Effector memory CD8-positive, alpha-beta T cell (primary cell): ENCODE results near the gene URB2.

Source experiments
- ATAC-seq: fragments of 150-1000 bp; cut with Tn5 transposase; replicated peaks from 2 replicates; pipeline ENCODE4 v1.10.0; 2021; ENCODE audit warnings: mild to moderate bottlenecking, moderate library complexity
- DNase-seq, 3 experiments: peaks; one replicate each; pipeline ENCODE4 v3.0.0; 2021
- H3K27ac Mint-ChIP-seq, 2 donors: one replicate each; pipeline ENCODE4 v1.8.0; 2022; ENCODE audit warnings: mild to moderate bottlenecking in 2 of 2, mixed read lengths in 2 of 2, moderate library complexity in 2 of 2
- H3K27me3 Mint-ChIP-seq, 2 donors: one replicate each; pipeline ENCODE4 v1.8.0; 2022; ENCODE audit warnings: mixed read lengths in 2 of 2
- H3K36me3 Mint-ChIP-seq: one replicate; pipeline ENCODE4 v1.8.0; 2022; ENCODE audit warnings: mild to moderate bottlenecking, moderate library complexity, mixed read lengths; ENCODE audit not compliant: insufficient read depth
- H3K4me1 Mint-ChIP-seq, 2 donors: one replicate each; pipeline ENCODE4 v1.8.0; 2022; ENCODE audit warnings: low read depth in 2 of 2, mixed read lengths in 2 of 2
- H3K4me3 Mint-ChIP-seq, 2 donors: one replicate each; pipeline ENCODE4 v1.8.0; 2022; ENCODE audit warnings: mild to moderate bottlenecking in 2 of 2, mixed read lengths in 2 of 2, moderate library complexity in 2 of 2
- H3K9me3 Mint-ChIP-seq, 2 donors: one replicate each; pipeline ENCODE4 v1.8.0; 2022; ENCODE audit warnings: mixed read lengths in 2 of 2

Gene URB2

DNA sequence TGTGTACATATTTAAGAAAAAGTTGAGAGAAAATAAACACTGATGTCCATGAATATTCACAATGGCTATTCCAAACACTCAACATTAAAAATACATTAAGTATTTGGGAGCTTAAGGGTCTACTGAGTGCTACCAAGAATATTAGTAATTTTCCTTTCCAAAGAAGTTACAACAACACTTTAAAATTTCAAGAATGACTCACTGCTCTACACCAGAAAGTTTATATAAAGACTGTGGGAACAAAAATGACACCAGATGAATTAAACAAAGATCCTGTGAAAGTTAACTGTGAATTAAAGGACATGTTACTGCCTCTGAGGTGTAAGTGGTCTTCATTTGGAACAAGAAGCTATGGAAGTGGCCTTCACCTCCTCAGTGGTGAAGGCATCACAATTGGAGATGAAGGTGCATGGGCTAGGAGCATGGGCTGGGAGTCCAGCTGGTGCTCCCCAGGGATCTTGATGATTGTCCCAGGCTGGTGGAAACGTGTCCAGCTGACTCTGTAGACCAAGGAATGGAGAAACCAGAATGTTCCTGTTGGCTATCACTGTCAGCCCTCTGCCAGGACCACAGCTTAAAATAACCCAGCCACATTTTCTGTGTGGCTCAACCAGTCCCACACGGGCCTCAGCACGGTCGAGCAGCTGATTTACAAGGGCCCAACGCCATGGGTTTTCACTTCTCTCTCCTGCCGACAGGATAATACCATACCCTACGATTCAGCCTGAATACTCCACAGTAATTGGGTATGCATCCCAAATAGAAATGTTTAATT is 28.9 kb upstream of the URB2 start:
- no peaks in the 10 kb centered on the region for H3K9me3 Mint-ChIP-seq
- DNase-seq (no peak), ATAC-seq (no peak)
- H3K27me3 Mint-ChIP-seq, result no peaks in the 10 kb centered on the region
- H3K4me3 Mint-ChIP-seq, result no peak overlapping the region
- H3K36me3 Mint-ChIP-seq, result peaks cover 40% of the 10 kb centered on the region
- peaks cover 5 to 8% of the 10 kb centered on the region in 2 donors for H3K4me1 Mint-ChIP-seq
- H3K27ac Mint-ChIP-seq, result no peak overlapping the region

DNA sequence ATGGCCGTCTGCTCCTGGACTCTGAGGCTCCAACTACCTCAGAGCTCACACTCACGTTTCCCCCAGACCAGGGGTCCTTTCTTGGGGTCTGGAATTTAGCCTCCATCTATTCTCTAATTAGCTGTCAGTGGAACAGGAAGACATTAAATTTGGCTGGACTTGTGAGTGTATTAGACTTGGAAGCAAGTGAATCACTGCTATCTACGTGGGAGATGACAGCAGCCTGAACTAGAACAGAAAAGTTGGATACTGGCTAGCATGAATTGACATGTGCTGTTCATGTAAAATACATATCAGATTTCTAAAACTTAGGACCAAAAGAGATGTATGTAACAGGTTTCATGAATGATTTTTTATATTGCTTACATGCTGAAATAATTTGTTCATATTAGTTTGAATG is 28.2 kb upstream of the URB2 start:
- no peak for DNase-seq
- H3K9me3 Mint-ChIP-seq, result no peaks in the 10 kb centered on the region
- H3K27ac Mint-ChIP-seq, result peak overlapping the region in 1 of 2 donors; percentile 10
- H3K27me3 Mint-ChIP-seq, result no peaks in the 10 kb centered on the region
- no peak overlapping the region for H3K4me3 Mint-ChIP-seq
- H3K36me3 Mint-ChIP-seq, result peaks cover 40% of the 10 kb centered on the region
- H3K4me1 Mint-ChIP-seq, result peaks cover 5 to 8% of the 10 kb centered on the region in 2 donors
- no peak for ATAC-seq

DNA sequence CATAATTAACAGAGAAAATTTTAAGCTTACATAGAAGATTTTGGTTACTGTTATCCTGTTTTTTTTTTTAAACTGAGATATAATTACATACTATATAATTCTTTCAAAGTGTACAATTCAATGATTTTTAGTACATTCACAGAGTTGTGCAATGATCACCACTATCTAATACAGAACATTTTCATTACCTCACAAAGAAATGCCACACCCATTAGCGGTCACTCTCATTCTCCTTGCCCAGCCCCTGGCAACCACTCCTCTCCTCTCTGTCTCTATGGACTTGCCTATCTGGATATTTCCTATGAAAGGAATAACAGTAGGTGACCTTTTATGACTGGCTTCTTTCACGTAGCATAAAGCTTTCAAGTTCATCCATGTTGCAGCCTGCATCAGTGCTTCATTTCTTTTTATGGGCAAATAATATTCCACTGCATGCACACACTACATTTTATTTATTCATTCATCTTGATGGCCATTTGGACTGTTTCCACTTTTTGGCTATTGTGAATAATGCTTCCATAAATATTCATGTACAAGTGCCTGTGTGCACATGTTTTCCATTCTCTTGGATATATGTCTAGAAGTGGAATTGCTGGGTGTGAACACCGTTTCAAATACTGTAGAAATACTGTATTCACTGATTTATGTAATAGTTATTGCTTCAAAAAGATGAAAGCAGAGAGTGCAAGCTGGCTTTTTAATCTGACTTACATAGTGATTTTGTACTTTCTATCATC is 26.7 kb upstream of the URB2 start:
- Mint-ChIP-seq H3K27ac (peak overlapping the region; percentile 20 to 62), H3K4me1 (peaks cover 5 to 8% of the 10 kb centered on the region in 2 donors), H3K4me3 (no peak overlapping the region), H3K9me3 (no peaks in the 10 kb centered on the region), H3K27me3 (no peaks in the 10 kb centered on the region), H3K36me3 (peaks cover 33% of the 10 kb centered on the region)
- DNase-seq, result no peak
- ATAC-seq, result no peak

DNA sequence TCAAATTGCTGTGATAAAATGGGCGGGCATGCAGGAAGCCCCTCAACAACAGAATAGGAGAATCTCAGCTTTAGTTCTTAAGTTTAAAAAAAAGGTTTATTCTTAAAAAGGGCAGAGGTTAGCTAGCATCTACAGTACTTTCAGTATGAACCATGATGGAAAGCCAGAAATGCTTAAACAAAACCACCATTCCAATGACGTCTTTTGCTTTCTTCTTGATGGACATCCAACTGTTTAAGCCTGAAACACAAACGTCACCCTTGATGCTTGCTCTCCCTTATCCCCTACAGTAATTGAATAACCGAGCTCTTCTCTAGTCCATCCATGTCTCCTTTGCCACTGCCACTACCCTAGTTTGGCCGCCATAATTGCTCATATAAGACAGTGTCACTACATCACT is 25.8 kb upstream of the URB2 start:
- ATAC-seq (no peak), DNase-seq (no peak)
- H3K27ac Mint-ChIP-seq, result peak overlapping the region in 1 of 2 donors; percentile 38
- no peaks in the 10 kb centered on the region for H3K9me3 Mint-ChIP-seq
- H3K27me3 Mint-ChIP-seq, result no peaks in the 10 kb centered on the region
- H3K4me1 Mint-ChIP-seq, result peaks cover 5 to 8% of the 10 kb centered on the region in 2 donors
- peaks cover 36% of the 10 kb centered on the region for H3K36me3 Mint-ChIP-seq
- no peak overlapping the region for H3K4me3 Mint-ChIP-seq

DNA sequence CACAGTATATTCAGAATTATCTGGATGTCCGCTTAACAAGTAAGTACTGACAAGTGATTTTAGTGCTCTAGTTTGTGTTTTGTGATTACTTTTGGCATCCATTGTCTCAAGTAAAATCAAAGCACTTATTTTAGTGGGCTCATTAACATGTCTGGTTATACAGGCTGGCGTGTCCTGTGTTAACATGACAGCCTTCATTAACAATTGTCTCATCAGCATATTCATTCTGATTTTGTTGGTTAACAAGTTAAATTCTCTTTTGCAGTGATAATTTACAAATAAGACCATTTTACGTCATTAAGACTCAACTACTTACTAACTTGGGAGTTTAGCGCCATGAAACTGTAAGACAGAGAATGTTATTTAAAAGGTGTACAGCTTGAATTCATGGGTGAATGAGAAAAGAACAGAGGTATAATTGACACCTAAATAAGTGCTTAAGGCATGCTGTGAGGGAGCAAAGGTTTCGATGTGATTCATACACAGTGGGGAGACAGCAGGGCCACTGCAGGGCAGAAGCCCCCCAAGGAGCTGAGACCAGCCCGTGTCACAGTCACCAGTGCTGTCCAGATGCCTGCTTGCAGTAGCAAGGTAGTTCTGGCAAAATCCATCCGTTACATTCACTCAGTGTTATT is 22.6 kb upstream of the URB2 start:
- DNase-seq (no peak), ATAC-seq (no peak)
- no peak overlapping the region for H3K27ac Mint-ChIP-seq
- peaks cover 54% of the 10 kb centered on the region for H3K36me3 Mint-ChIP-seq
- H3K9me3 Mint-ChIP-seq, result no peaks in the 10 kb centered on the region
- no peaks in the 10 kb centered on the region for H3K27me3 Mint-ChIP-seq
- H3K4me1 Mint-ChIP-seq, result peaks cover 3 to 4% of the 10 kb centered on the region in 2 donors
- H3K4me3 Mint-ChIP-seq, result no peak overlapping the region

DNA sequence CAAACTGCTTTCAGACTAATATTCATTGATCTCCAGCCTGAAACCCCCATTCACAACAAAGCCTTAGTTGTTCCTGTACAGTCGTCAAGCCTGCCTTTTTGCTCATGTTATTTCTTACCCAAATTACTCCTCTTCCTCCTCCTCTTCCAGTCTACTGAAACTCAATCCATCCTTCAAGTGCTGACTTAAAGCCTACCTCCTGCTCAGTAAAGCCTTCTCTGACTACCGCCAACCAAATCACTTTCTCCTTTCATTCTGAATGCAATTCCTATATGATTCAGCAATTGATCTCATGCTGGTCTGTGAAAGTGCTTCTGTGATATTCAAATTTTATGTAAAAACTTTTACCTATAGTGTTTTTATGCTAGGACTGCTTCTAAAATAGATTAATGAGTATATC is 18.7 kb upstream of the URB2 start:
- ATAC-seq (no peak), DNase-seq (no peak)
- H3K4me1 Mint-ChIP-seq, result peaks cover 0 to 4% of the 10 kb centered on the region in 2 donors
- H3K36me3 Mint-ChIP-seq, result peaks cover 66% of the 10 kb centered on the region
- no peaks in the 10 kb centered on the region for H3K27me3 Mint-ChIP-seq
- no peaks in the 10 kb centered on the region for H3K9me3 Mint-ChIP-seq
- no peak overlapping the region for H3K4me3 Mint-ChIP-seq
- peak overlapping the region in 1 of 2 donors; percentile 33 for H3K27ac Mint-ChIP-seq

DNA sequence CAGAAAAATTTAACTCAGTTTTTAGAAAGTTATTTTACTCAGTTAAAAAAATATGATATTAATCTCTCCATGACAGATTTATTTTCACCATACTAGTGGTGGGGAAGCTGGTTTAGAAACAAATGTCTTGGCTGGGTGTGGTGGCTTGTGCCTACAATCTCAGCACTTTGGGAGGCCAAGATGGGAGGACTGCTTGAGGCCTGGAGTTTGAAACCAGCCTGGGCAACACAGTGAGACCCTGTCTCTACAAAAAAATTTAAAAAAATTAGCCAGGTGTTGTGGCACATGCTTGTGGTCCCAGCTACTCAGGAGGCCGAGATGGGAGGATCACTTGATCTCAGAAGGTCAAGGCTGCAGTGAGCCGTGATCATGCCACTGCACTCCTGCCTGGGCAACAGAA is 17.5 kb upstream of the URB2 start:
- DNase-seq (no peak), ATAC-seq (no peak)
- Mint-ChIP-seq H3K36me3 (peaks cover 71% of the 10 kb centered on the region), H3K27ac (no peak overlapping the region), H3K9me3 (no peaks in the 10 kb centered on the region), H3K27me3 (no peaks in the 10 kb centered on the region), H3K4me1 (peaks cover 0 to 4% of the 10 kb centered on the region in 2 donors), H3K4me3 (no peak overlapping the region)

DNA sequence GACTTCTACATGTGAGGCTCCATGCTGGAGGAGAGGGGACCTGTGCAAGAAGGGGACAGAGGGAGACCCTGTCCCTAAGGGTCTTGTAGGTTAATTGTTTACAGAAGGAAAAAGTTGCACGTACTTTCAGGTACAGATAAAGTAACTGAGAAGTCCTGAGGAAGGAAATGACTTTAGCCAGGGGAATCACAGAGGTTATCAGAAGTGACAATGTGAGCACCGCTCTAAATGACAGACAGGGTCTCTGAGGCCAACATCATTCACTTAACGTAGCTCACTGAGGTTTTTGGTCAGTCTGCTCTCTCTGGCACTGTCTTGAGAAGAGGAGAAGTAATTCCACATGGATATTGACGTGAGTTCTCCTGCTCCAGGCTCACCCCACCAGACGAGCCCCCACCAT is 12.1 kb upstream of the URB2 start:
- ATAC-seq (no peak), DNase-seq (no peak)
- Mint-ChIP-seq H3K27ac (no peak overlapping the region), H3K36me3 (peaks cover 41% of the 10 kb centered on the region), H3K4me3 (no peak overlapping the region), H3K27me3 (no peaks in the 10 kb centered on the region), H3K9me3 (no peaks in the 10 kb centered on the region), H3K4me1 (peaks cover 0 to 11% of the 10 kb centered on the region in 2 donors)

DNA sequence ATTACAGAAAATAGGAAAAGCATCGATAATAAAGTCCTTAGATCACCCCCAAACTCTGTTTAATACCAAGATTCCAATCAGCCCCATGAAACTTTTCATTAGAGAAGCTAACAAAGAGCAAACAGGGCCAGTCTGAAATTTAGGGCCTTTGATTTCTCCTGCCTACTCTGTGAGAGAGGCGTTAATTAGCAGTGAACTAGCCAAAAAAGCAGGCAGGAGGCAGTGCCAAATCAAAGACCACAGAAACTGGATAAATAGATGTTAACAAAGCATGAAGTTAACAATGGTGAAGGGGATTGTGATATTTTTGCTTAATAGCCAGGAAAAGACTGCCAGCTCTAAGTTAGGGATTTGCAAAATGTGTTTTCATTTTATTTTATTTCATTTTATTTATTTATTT is 11.3 kb upstream of the URB2 start:
- DNase-seq, result no peak
- peaks cover 34% of the 10 kb centered on the region for H3K36me3 Mint-ChIP-seq
- H3K4me3 Mint-ChIP-seq, result no peak overlapping the region
- H3K9me3 Mint-ChIP-seq, result no peaks in the 10 kb centered on the region
- no peaks in the 10 kb centered on the region for H3K27me3 Mint-ChIP-seq
- no peak overlapping the region for H3K27ac Mint-ChIP-seq
- ATAC-seq, result no peak
- peaks cover 3 to 16% of the 10 kb centered on the region in 2 donors for H3K4me1 Mint-ChIP-seq

DNA sequence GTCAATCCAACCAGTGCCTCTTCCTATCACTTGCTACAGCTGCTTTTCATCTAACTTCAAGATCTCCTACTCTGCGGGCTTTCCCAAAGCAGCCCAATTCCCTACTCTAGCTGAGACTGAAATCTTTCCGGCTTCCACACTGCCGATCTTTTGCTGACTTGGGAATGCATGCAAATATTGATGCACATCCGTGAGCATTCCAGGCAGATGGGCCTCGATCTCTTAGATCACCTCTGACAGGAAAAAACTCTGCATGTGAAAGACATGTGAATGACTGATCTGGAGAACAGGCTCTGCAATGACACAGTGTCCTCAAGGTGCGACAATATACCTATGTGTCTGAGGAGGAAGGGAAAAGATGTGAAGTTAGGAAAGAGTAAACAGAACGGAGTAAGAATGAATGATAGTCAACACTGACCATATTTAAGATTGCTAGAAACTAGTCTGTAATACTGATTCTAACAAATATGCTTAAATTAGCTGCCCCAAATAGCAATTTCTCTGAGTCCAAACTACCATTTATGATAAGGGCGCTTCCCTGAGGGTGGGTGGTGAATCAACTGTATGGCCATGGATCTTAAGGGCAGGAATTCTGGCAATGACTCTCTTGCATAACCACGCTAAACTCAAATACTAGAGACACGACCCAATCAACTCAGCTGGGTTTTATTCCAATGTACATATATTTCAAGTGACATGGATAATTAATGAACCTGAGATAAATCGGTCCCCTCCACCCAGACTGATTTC is 8.5 kb upstream of the URB2 start:
- Mint-ChIP-seq H3K27me3 (no peaks in the 10 kb centered on the region), H3K4me3 (no peak overlapping the region), H3K36me3 (peaks cover 19% of the 10 kb centered on the region), H3K27ac (no peak overlapping the region), H3K4me1 (peaks cover 16 to 39% of the 10 kb centered on the region in 2 donors), H3K9me3 (no peaks in the 10 kb centered on the region)
- ATAC-seq (no peak), DNase-seq (no peak)

DNA sequence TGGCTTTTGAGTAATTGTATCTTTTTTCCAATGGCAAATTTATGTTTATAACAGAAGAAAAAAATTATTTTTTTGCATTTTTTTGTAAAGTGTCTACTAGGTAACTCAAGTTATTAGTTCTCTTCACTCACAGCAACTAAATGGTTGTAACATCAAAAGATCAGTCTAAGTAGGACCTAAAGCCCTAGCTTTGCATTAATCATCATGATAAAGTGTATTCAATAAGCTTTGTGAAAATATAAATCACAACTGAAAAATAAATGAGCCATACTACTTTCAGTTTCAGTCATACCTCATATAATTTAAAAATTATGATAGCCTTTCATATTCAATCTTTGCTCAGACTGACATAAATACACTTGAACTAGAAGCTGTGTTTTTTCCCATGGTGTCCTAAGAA is 7.0 kb upstream of the URB2 start:
- H3K9me3 Mint-ChIP-seq, result no peaks in the 10 kb centered on the region
- peaks cover 6% of the 10 kb centered on the region for H3K36me3 Mint-ChIP-seq
- H3K27me3 Mint-ChIP-seq, result no peaks in the 10 kb centered on the region
- no peak for ATAC-seq
- no peak for DNase-seq
- H3K4me3 Mint-ChIP-seq, result no peak overlapping the region
- H3K27ac Mint-ChIP-seq, result no peak overlapping the region
- peaks cover 24 to 47% of the 10 kb centered on the region in 2 donors for H3K4me1 Mint-ChIP-seq

DNA sequence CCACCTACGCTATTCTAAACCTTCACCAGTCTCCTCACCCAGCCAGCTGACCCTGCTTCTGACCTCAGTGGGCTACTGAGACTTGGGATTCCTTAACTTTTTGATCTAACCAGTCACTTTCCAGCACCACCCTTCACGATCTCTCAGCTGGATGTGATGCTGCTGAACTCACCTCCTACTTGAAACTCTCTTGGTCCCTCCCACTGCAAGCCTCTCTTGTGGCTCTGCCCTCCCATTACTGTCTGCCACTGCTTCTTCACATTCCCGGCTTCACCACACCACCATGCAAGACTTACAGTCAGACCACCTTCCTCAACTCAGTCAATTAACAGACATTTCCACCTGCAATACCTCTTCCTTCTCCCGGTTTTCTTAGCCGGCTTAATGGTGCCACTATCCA is 6.4 kb upstream of the URB2 start:
- Mint-ChIP-seq H3K4me1 (peaks cover 30 to 49% of the 10 kb centered on the region in 2 donors), H3K27ac (peak overlapping the region in 1 of 2 donors; percentile 75), H3K4me3 (no peak overlapping the region), H3K27me3 (no peaks in the 10 kb centered on the region), H3K9me3 (no peaks in the 10 kb centered on the region), H3K36me3 (peaks cover 6% of the 10 kb centered on the region)
- DNase-seq (no peak), ATAC-seq (no peak)

DNA sequence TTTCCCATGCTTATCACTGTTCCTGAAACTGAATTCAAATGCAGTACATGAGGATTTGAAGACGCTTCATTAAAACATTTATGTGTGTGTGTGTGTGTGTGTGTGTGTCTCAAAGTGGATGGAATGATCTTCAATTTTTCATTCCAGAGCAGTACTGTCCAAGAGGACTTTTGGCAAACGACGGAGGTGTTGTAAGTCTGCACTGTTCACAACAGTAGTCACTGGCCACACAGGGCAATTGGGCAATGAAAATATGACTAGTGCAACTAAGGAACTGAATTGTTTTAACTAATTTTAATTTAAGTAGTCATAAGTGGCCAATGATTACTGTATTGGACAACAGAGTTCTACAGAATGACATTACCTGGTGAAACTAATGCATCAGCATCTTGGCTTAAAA is 5.2 kb upstream of the URB2 start:
- H3K4me1 Mint-ChIP-seq, result peaks cover 37 to 54% of the 10 kb centered on the region in 2 donors
- no peak overlapping the region for H3K4me3 Mint-ChIP-seq
- DNase-seq (no peak), ATAC-seq (no peak)
- H3K27ac Mint-ChIP-seq, result no peak overlapping the region
- peaks cover 9% of the 10 kb centered on the region for H3K36me3 Mint-ChIP-seq
- no peaks in the 10 kb centered on the region for H3K27me3 Mint-ChIP-seq
- no peaks in the 10 kb centered on the region for H3K9me3 Mint-ChIP-seq
